WTC11 (cell line): ENCODE measurements around the gene UVRAG. TPM values are rescaled to one million over a fixed set of nuclear protein-coding genes. Genes with fewer than 3 reads are reported as not detected.

ENCODE experiments used
- ARID4B ChIP-seq: sonication (generic); formaldehyde crosslinking; IDR thresholded peaks from 2 replicates; pipeline ENCODE4 v1.8.0; 2023; ENCODE audit warnings: missing genetic modification reagents, mild to moderate bottlenecking, borderline replicate concordance
- ATF6 ChIP-seq: sonication (generic); formaldehyde crosslinking; IDR thresholded peaks from 2 replicates; pipeline ENCODE4 v1.8.1; 2023; ENCODE audit warnings: mild to moderate bottlenecking, missing genetic modification reagents
- CREM ChIP-seq: sonication (generic); formaldehyde crosslinking; IDR thresholded peaks from 2 replicates; pipeline ENCODE4 v1.8.1; 2022; ENCODE audit warnings: mild to moderate bottlenecking, missing genetic modification reagents, moderate library complexity
- CTCF ChIP-seq: fragments of 200-600 bp; IDR thresholded peaks from 2 replicates; pipeline ENCODE4 v1.8.0; 2022; ENCODE audit warnings: antibody characterized with exemption
- ESRRA ChIP-seq: sonication (generic); formaldehyde crosslinking; IDR thresholded peaks from 2 replicates; pipeline ENCODE4 v1.8.1; 2022; ENCODE audit warnings: mild to moderate bottlenecking, missing genetic modification reagents, borderline replicate concordance
- FOXJ3 ChIP-seq: sonication (generic); formaldehyde crosslinking; IDR thresholded peaks from 2 replicates; pipeline ENCODE4 v1.9.0; 2021; ENCODE audit warnings: missing genetic modification reagents, mild to moderate bottlenecking, borderline replicate concordance
- KAT7 ChIP-seq: sonication (generic); formaldehyde crosslinking; IDR thresholded peaks from 2 replicates; pipeline ENCODE4 v1.8.1; 2023; ENCODE audit warnings: missing genetic modification reagents, mild to moderate bottlenecking, borderline replicate concordance
- MXD4 ChIP-seq: fragments of 250-450 bp; sonication (Bioruptor Pico); IDR thresholded peaks from 2 replicates; pipeline ENCODE4 v1.8.0; 2021; ENCODE audit warnings: mild to moderate bottlenecking, moderate library complexity, borderline replicate concordance
- RORB ChIP-seq: fragments of 250-450 bp; sonication (Bioruptor Pico); IDR thresholded peaks from 2 replicates; pipeline ENCODE4 v1.9.0; 2021; ENCODE audit warnings: mild to moderate bottlenecking
- TCF7 ChIP-seq: sonication (generic); formaldehyde crosslinking; IDR thresholded peaks from 2 replicates; pipeline ENCODE4 v1.8.0; 2022; ENCODE audit warnings: mild to moderate bottlenecking, low read depth, missing genetic modification reagents, moderate library complexity
- ZNF317 ChIP-seq: sonication (generic); formaldehyde crosslinking; IDR thresholded peaks from 2 replicates; pipeline ENCODE4 v1.8.1; 2023; ENCODE audit warnings: low read depth, mild to moderate bottlenecking, moderate library complexity, missing genetic modification reagents, borderline replicate concordance
- ZNF512 ChIP-seq: sonication (generic); formaldehyde crosslinking; IDR thresholded peaks from 2 replicates; pipeline ENCODE4 v1.8.1; 2022; ENCODE audit warnings: missing genetic modification reagents, borderline replicate concordance
- total RNA-seq: library from RNA; stranded (reverse); gene quantifications from 3 replicates; pipeline ENCODE4 v1.2.3, GENCODE V29; 2021
- TF ChIP-seq, protein P1 (sequence below): sonication (generic); formaldehyde crosslinking; IDR thresholded peaks from 2 replicates; pipeline ENCODE4 v1.8.1; 2023; ENCODE audit warnings: mild to moderate bottlenecking, moderate library complexity, missing genetic modification reagents
- TF ChIP-seq, protein P2 (sequence below): sonication (generic); formaldehyde crosslinking; IDR thresholded peaks from 2 replicates; pipeline ENCODE4 v1.8.1; 2023; ENCODE audit warnings: mild to moderate bottlenecking, missing genetic modification reagents

The UVRAG gene
- total RNA-seq, 1 experiment from 2014 or later, result 14.5 TPM

DNA sequence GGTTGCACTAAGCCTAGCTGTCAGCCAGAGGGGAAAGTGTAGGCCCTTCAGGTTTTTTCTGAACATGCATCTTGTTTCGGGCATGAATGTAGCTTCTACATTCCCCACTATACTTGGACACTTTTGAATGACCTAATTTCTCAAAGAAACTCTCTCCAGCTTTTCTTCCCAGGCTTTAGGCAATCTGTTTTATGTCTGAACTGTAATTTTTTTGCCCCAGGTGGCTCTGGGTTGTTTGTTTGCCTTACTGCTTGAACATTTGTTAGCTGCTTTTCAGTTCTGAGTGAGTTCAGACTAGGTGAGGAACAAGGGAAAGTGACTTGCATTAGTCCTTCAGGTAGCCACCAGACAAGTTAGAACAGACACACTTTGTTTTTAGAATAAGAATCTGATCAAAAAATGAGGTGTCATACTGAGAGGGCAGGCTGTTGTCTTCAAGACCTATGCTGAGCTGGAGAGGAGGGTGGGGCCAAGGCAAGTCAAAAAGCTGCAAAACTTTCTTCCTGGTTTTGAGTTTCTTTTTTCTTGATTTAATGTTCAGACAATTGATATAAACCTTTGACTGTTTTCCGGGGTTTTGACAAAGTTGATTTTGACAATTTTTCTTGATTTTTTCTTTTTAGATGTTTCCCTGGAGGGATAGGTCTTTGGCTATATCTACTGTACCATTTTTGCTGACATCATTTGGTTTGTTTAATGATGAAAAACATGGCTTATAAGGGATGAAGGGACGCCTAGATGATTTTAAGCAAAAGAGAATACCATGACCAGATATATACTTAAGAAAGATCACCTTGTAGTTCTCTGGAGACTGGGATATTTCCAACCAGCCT lies 208.4 kb downstream of the UVRAG start (continued):
- TF ChIP-seq ARID4B (CRISPR knock-in tag), result no peak
- no peak for TF ChIP-seq CREM
- TF ChIP-seq, protein P1, sequence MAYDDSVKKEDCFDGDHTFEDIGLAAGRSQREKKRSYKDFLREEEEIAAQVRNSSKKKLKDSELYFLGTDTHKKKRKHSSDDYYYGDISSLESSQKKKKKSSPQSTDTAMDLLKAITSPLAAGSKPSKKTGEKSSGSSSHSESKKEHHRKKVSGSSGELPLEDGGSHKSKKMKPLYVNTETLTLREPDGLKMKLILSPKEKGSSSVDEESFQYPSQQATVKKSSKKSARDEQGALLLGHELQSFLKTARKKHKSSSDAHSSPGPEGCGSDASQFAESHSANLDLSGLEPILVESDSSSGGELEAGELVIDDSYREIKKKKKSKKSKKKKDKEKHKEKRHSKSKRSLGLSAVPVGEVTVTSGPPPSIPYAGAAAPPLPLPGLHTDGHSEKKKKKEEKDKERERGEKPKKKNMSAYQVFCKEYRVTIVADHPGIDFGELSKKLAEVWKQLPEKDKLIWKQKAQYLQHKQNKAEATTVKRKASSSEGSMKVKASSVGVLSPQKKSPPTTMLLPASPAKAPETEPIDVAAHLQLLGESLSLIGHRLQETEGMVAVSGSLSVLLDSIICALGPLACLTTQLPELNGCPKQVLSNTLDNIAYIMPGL, result no peak
- TF ChIP-seq ATF6 (CRISPR knock-in tag), result no peak
- no peak for TF ChIP-seq TCF7
- TF ChIP-seq MXD4 (CRISPR knock-in tag), result no peak
- no peak for TF ChIP-seq KAT7
- TF ChIP-seq FOXJ3, result no peak
- TF ChIP-seq ZNF512, result no peak
- no peak for TF ChIP-seq CTCF
- TF ChIP-seq, protein P2, sequence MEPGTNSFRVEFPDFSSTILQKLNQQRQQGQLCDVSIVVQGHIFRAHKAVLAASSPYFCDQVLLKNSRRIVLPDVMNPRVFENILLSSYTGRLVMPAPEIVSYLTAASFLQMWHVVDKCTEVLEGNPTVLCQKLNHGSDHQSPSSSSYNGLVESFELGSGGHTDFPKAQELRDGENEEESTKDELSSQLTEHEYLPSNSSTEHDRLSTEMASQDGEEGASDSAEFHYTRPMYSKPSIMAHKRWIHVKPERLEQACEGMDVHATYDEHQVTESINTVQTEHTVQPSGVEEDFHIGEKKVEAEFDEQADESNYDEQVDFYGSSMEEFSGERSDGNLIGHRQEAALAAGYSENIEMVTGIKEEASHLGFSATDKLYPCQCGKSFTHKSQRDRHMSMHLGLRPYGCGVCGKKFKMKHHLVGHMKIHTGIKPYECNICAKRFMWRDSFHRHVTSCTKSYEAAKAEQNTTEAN (CRISPR knock-in tag), result no peak
- no peak for TF ChIP-seq ZNF317
- TF ChIP-seq RORB (CRISPR knock-in tag), result no peak
- no peak for TF ChIP-seq ESRRA (CRISPR knock-in tag)
- TF ChIP-seq, all 79 proteins: peak for 0
